Stomach (tissue), 4 donors: Measurements from ENCODE around the gene GUCD1.

Source experiments
- EP300 ChIP-seq: sonication (generic); formaldehyde crosslinking; IDR thresholded peaks from one replicate; pipeline ENCODE4 v1.6.1; 2017; ENCODE audit warnings: antibody characterized with exemption
- POLR2A ChIP-seq, 4 donors: fragments of 450-650 bp; IDR thresholded peaks; one replicate each; pipeline ENCODE4 v1.6.1; 2016; ENCODE audit warnings: antibody characterized with exemption in 4 of 4, control low read depth in 2 of 4, mild to moderate bottlenecking in 1 of 4, moderate library complexity in 1 of 4
- POLR2AphosphoS5 ChIP-seq, 3 donors: sonication (generic); formaldehyde crosslinking; IDR thresholded peaks; one replicate each; pipeline ENCODE4 v1.6.1; 2016; ENCODE audit warnings: antibody characterized with exemption in 3 of 3
- TF ChIP-seq, protein P1 (sequence below), 7 experiments: fragments of 450-650 bp in 4 of 7; fragments of 200-600 bp in 3 of 7; sonication (generic) in 3 of 7; IDR thresholded peaks; one replicate each; pipeline ENCODE4 v1.5.1; 2016 to 2019; ENCODE audit warnings: antibody characterized with exemption in 7 of 7, control low read depth in 2 of 7, mild to moderate bottlenecking in 1 of 7

DNA sequence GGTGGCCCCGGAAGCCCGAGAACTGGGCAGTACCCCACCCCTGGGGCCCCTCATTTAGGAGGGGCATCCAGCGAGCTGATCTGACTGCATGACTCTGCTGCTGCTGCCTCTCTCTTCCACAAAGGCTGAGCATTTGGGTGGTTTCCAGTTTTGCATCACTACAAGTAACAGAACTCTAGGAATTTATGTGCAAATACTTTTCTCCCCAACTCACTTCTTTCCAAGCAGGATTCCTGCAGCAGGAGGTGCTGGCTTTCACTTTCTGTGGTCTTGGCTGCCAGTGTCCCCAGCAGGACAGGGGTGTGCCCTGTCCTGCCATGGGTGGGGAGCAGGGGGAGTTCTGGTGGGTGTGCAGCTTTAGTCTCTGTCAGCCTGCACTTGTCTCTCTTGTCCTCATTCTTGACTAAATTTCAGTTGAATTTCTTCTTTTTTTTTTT lies 38.6 kb downstream of the GUCD1 start:
- no peak for TF ChIP-seq POLR2A (IDR thresholded peaks at IDR 0.05)
- TF ChIP-seq, protein P1, sequence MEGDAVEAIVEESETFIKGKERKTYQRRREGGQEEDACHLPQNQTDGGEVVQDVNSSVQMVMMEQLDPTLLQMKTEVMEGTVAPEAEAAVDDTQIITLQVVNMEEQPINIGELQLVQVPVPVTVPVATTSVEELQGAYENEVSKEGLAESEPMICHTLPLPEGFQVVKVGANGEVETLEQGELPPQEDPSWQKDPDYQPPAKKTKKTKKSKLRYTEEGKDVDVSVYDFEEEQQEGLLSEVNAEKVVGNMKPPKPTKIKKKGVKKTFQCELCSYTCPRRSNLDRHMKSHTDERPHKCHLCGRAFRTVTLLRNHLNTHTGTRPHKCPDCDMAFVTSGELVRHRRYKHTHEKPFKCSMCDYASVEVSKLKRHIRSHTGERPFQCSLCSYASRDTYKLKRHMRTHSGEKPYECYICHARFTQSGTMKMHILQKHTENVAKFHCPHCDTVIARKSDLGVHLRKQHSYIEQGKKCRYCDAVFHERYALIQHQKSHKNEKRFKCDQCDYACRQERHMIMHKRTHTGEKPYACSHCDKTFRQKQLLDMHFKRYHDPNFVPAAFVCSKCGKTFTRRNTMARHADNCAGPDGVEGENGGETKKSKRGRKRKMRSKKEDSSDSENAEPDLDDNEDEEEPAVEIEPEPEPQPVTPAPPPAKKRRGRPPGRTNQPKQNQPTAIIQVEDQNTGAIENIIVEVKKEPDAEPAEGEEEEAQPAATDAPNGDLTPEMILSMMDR (IDR thresholded peaks at IDR 0.05), result no peak
- TF ChIP-seq EP300, result no peak
- TF ChIP-seq POLR2AphosphoS5 (IDR thresholded peaks at IDR 0.05), result no peak
